GM21447 (cell line): ENCODE measurements around the gene RAI2.

Experiments used
- ATAC-seq: cut with Tn5 transposase; IDR thresholded peaks from one replicate; pipeline ENCODE4 v1.9.1; 2021; ENCODE audit not compliant: unreplicated experiment

The RAI2 gene

DNA sequence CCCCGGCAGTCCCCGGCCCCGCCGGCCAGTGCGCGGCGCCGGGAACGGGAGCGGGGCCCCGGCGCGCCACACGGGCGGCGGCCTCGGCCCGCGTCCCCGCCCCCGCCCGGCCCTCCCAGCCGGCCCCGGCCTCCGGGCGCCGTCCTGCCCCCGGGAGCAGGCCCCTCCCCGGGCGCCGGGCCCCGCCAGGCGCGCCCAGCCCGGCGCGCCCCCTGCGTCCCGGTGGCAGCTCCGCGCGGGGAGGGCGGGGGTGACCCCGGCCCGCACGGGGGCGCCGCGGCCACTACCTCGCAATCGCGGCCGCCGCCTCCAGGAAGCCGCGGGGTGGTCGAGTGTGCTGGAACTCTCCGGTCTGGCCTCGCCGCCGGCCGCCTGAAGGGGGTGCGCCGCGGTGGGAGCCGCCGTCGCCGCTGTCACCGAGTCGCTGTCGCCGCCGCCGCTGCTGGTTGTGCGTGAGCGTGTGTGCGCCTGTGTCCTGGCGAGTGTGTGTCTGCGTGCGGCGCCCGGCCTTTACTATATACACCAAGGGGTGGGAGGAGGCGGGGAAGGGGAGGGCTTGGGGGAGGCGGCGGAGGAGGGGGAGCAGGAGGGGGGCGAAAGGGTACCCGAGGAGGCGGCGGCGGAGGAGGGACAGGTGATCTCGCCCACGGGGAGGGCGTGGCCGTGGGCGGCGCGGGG, at the start of gene RAI2:
RAI2 (minus strand) TSS at position 488 of the 678 bp plus-strand sequence. CDS start 59,288 bp downstream, outside the sequence.
- no peak for ATAC-seq

DNA sequence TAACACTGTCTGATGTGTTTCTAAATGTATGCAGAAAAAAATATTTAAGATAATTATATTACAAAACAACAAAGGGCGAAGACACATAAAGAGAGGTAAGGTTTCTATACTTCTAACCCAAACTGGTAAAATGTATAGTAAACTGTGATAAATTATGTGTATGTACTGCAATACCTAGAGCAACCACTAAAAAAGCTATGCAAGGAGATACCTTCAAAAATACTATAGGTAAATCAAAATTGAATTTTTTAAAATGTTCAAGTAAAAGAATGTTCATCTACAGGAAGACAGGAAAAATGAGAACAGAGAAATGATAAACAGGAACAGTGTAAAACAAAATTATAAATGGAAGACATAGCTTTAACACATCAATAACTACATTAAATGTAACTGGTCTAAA, 27.3 kb upstream of the RAI2 start:
- ATAC-seq: no peak

DNA sequence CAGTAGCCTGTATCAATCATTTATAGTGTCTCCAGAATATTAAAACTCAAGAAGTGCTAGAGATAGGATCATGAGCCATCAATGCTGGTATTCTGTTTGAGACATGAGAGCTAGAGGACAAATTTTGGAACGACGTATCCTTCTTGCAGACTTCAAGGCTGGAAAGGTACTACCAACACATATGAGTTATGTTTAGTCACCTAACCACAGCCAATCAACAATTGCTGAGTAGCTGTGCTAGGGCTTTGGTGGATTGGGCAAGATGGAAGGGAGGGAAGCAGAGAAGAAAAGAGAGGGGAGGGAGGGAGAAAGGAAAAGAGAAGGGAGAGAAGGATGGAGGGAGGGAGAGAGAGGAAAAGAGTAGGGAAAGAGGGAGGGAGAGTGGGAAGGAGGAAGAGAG, 21.6 kb upstream of the RAI2 start:
- no peak for ATAC-seq

DNA sequence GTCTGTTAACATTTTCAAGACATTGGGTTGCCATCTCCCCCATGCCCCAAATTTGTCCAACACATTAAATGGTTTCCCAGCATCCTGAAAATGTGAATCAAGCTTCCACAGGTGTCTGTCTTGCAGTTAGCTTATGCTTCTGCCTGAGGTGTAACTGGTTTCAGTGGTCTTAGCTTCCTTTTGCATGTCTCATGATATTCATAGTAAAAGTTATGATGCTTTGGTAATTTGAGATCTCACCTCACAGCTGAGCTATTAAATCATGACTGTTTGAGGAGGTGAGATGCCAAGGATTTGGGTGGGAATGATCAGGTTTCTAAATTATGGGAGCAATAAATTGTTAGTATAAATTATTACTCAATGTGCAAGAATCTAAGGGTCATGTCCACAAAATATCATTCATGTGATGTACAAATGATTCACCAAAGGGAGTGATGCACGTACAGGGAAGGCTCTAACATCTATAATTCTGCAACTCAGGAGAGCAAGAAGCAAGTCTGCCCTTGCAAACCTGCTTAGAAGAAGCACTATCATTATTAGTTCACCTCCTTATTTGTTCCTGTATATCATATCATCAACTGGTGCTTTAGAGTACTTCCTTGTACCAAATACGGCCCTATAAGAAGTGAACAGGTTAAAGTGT, 17.1 kb upstream of the RAI2 start:
- no peak for ATAC-seq

DNA sequence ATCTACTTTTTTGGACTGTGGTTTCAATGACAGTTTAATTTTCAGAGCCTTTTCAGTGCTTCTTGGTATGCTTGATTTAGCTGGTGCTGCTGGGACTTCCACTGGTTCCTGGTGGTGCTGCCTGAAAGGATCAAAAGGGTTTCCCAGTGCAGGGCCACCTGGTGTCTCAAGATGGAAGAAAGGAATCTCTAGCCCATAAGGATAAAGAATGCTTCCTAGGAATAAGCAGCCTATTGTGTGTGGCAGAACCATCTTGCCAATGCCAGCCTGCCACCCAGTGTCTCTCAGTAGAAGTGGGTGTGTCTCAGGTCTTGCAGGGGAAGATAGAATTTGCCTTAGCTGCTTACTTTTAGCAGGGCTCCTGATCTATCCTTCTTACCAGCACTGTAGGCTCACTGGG, 15.0 kb upstream of the RAI2 start:
- no peak for ATAC-seq

DNA sequence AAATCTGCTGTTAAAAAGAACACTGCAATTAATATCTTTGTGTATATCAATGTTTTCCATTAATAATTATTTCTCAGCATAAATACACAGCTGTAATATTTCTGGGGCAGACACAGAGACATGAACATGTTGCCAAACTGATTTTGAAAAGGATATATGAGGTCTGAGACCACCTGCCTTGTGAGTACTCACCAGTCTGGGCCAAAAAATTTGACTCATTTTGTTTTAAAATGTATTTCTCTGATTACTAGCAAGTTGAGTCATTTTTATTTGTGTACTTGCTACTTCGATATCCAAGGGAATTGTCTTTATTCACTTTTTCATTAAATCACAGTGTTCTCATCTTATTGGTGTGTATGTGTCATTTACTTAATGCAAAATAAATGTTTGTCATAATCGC, 8.5 kb upstream of the RAI2 start:
- no peak for ATAC-seq

DNA sequence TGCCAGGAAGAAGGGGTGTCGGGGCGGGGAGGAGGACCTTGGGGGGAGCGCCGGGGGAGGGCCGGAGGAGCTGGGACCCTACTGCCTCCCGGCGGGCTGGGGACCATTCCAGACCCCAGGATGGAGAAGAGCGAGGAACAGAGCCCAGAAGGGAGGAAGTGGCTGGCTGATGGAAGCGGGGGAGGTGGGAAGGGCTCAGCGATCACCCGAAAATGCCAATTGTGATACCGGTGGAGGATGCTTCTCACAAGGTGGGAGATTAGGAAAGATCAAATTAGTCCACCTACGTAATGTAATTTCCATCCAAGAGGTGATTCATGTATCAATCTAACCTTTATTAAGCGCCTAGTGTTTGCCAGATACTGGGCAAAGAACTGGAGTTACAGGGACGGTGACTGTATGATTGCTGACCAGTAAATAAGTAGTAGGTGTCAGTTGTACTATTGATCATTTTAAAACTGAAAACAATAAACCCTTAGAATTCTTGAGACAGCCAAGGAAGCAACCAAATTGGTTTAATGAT, 452 bp upstream of the RAI2 start:
- no peak for ATAC-seq

DNA sequence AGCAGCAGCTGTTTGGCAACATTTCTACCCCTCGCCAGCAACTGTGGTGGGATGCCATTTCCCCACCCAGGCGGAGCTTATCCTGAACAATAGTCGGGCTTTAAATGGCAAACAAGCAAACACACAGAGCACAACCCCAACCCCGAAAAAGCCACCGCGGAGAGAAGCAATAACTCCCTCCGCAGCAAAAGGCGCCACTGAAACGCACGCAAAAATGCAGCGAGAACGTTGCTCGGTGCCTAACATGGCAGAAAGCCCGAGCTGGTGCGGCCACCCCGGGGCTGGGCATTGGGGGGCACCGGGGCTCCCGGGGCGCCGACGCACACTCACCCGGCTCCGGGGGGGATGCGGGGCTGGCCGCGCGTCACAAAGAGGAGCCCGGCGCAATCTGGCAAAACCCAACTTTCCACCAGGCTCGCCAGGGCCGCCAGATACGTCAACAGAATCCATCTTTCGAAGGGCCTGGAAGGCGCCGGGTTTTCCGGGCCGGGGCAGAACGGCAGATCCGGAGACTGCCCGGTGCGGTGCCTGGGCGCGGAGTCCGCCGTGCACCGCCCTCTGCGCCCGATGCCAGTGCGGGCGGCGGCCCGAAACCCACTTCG, 818 bp downstream of the RAI2 start:
- ATAC-seq: no peak

DNA sequence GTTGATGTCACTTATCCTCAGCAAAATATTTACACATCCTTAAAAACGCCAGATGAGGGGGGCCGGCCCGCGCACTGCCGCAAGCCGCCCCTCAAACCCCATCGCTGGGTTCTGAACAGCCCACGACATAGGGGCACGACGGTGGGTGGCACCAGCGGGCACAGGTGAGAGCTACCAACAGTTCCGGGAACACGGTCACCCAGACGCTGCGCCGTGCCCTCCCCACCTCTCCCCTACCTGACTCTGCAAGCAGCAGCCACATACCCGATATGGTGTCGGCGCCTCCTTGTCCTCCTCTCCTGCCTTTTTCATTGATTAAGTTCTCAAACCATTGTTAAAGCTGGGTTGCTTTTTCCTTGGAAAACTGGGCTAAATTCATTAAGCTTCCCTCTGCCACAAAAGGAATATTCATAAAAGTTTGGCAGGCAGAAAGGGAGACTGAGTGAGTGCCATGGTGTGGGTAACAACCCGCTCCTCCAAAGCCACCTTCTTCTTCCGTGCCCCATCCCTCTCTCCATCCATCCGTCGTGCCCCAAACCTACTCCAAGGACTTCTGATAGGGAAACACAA, 1.4 kb downstream of the RAI2 start:
- no peak for ATAC-seq

DNA sequence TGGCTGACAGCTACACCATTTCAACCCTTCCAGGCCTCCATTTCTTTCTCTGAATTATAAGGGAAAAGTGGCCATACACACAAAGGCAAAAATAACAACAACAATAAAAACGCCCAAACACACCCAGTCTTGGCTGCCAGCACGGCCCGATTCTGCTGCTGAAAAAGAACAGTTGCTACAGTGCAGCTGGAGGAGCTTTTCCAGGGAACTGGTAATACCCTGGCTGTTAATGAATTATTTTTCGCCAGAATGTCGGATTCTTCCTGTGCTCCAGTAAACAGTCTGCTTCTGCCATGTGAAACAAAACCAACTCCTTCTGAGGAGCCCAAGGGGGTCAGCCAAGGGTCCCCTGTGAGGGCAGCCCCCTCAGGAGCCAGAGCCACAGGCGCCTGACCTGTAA, 6.6 kb downstream of the RAI2 start:
- no peak for ATAC-seq

DNA sequence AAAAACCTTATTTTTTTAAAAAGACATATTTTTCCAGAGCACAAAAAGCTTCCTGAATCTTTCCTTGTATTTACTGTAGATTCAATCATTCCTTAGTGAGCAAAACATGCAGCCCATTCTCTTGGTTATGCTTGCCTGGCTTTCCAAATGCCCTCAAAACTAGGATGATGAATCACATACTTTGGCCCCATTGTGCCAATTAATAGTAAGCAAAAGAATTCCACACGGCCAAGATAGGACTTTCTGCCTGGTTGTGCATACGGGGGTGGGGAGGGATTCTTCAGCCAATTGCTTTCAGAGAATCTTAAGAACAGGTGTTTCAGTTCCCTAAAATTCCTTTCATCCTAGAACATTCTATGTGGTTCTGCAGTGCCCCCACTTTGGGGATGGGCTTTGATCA, 7.0 kb downstream of the RAI2 start:
- no peak for ATAC-seq

DNA sequence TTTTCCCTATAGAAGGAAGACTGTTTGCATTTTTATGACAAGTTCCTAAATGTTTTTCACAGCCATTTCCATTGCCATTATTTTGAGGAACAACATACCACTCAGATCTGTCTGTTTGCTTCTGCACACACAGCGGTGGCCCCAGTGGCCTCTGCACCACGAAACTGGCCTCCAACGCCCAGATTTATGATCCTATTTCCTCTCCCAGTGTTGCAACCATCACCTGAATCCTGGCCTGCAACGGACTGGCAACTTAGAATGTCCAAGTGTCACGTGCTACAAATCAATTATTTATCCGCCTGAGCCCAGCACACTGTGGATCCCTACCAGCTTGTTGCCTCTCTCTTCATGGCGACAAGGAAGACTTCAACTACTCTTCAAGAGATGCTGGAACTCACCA, 9.2 kb downstream of the RAI2 start:
- ATAC-seq: no peak

DNA sequence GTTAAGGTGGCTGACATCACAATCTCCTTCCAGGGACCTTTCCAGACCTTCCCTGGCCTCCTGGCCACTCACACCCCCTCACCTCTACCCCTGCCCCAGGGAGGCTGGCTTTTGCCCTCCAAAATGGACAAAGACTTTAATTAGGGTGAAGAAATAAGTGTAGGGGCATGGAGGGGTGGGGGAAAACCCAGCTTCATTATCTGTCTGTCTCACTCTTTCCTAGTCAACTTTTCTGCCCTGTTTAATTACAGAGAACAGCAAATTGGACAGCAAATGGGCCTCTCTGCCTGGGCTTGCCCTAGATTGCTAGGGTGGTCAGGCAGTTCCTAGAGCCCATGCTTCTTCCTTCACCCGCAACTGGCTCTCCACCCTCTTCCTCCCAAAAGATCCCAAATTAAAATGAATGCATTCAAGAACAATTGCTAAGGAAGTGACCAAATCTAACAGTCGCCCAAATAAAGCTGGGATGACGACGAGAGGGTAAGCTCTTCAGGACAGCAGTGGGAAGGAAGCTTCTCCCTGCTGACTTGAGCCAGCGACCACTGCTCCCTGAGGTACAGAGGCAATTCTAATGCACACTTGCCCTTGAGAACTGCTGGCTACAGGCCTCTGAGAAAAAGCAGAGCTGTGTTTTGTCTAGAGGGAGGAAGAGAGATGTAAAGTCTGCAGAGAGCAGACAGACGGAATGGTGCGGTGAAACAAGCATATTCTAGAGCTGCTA, 12.4 kb downstream of the RAI2 start:
- ATAC-seq: no peak

DNA sequence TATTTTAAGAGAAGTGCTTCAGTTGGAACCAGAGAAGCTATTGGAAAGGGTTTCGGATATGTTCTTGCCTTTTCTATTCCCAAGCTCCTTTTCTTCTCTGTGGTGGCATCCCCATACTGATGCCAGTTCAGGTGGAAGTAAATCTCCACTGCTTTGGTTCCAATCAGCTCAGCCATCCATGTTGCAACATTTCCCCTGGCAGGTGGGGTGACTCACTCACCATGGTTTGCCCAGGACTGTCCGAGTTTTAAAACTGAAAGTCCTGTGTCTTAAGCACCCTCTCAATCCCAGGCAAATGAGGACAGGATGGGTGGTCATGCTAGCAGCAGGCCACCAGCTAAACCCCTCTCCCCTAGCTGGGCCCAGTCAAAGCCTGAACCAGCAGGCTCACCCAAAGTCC, 15.1 kb downstream of the RAI2 start:
- ATAC-seq: no peak

DNA sequence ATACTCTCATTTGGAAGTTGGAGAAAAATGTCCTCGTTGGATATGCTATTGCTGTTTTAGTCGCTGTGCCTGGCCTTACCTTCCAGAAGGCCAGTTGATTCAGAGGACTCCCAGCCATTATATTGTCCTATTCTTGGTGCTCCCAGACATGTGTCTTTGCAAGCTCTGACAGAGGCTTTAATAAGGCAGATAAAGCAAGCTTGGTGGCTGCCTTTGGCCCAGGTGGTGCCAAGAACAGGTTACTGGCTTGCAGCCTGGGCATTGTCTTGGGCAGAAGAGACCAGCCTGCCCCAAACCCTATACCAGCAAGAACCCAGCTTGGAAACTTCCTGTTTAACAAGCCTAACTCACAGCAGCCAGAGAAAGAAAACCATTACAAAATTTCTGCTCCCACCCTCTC, 16.9 kb downstream of the RAI2 start:
- ATAC-seq: no peak

DNA sequence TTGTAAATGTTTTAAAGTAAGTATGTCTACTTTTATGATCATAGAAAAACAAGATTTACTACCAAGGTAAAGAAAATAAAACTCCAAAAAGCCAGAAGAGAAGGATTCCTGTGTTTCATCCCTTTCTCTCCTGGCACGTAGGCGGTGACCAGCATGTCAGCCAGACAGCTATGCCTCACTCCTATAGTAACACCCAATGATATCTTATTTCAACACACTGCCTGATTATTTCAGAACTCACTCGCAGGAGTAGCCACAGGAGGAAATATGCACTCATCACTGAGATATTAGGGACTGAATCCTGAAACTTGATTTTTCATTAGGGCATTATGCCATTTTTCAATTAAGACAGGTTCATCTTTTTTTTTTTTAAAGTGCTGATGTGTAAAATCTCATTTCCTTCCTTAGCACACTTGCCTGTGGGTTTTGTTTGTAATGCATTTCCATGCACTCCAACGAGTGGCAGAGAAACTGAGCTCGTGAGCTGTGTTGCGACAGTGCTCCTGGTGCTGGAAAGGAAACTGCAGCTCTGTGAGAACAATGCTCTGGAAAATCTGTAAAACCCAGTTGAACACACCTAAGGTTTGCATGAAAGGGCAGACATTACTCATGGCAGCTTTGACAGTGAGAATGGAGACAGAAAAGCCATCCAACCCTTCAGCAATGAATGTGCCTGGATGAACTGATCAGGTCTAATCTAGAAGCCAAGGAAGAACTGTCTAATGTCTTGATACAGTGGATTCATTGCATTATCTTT, 18.2 kb downstream of the RAI2 start:
- no peak for ATAC-seq

DNA sequence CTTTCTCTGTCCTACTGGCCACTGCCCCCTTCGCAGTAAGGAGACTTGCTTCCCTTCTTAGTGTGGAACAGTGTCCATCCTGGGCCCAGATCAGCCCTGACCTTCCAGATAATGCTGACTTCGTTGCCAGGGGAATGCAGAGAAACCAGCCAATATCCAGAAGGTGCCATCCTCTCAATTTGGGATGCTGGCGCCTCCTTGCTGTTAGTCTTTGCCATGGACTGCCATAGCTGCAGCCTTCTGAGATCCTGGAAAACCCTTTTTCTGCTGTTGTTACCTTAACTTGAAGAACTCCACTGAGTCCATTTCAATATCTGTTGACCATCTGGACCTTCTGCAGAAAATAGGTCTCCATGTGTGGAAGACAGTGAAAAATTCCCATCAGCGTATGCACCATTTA, 21.8 kb downstream of the RAI2 start:
- no peak for ATAC-seq

DNA sequence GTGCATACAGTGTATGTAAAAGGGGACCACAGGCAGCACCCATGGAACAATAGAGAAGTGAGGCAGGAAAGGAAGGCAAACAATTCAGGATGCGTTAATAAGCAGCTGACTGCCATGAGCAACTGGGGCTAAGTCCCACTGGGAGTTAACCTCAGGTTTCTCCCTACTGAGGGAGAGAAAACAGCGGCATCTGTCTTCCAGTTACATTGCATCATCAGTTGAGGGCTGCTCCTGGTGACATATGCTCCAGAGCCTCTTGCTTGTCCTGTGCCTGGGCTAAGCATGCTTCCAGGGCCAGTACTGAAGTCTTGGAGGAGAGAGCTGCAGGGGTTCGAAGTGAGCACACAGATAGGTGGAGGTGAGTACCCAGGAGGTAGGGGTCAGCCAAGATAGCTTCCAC, 24.3 kb downstream of the RAI2 start:
- no peak for ATAC-seq

DNA sequence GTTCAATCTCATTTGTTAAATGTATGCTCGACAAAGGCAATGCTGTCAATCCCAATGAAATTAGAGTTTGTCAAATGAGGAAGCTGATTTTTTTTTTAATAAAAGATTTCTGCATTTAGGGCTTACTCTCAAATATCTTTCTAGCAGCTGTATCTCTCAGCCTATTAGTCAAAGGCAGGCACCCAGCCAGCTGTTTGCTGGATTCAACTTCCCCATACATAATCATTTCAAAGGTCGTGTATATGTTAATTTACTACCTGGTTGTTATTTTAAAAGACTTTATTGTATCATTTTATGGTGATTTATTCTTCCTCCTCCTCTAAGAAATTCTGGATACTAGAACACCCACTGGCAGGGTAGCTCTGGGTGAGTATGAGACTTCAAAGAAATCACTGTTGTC, 27.1 kb downstream of the RAI2 start:
- no peak for ATAC-seq

DNA sequence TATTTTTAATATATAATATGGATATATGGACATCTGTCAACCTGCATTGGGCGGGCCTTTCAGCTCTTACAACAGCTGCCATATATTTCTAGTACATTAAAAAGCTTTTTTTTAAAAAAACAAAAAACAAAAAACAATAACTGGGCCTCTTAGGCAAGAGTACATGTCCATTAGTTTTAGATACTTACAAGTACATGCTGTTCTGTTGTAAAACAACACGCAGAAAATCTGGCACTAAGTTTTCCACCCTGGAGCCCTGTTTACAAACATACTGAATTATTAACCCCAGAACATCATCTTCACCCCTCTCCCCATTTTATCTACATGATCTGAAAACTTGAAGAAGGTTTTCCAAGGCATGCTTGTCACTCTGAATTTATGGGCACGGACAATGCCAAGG, 29.8 kb downstream of the RAI2 start:
- ATAC-seq: no peak

DNA sequence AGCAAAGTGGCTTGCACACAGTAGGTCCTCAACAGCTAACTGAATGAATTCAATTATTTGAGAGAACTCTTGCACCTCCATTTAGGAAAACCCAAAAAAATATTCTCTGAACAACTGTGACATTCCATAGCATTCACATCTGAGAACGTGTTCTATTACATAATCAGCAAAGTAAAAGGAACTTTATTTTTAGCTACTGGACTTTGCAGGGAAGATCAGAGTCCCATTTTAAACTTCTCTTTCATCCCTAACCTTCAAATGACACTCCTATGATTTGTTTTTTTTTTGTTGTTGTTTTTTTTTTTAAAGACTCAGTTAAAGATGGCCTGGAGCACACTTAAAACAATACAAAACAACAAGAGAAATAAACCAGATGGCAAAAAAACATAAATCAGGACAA, 30.9 kb downstream of the RAI2 start:
- ATAC-seq: no peak
